ENCODE results near the gene BCR. TPM values are rescaled to one million over a fixed set of nuclear protein-coding genes. Genes with fewer than 3 reads are reported as not detected.
A peak's percentile ranks its signal among the peaks of the same experiment; 100 is the strongest.

BCR gene
- total RNA-seq, 1 donor from 2014 or later, result 12.5 TPM

- Histone ChIP-seq H3K4me3 (ENCODE audit: low read length in 3 of 3) (no peak overlapping the region), H3K4me1 (ENCODE audit: control insufficient read depth in 3 of 3, insufficient read depth in 3 of 3, low read length in 3 of 3) (peaks cover 17 to 23% (median 23%) of the 10 kb centered on the region in 3 donors), H3K36me3 (ENCODE audit: control insufficient read depth in 3 of 3, insufficient read depth in 3 of 3, low read length in 3 of 3) (peaks cover 0 to 9% (median 4%) of the 10 kb centered on the region in 3 donors), H3K27me3 (ENCODE audit: control insufficient read depth in 3 of 3, insufficient read depth in 3 of 3, low read length in 3 of 3) (peaks cover 0 to 3% (median 0%) of the 10 kb centered on the region in 3 donors), H3K27ac (ENCODE audit: low read depth, low read length) (peak overlapping the region; percentile 40), H3K9me3 (ENCODE audit: control insufficient read depth in 3 of 3, low read length in 3 of 3) (no peaks in the 10 kb centered on the region), H3K9ac (ENCODE audit: low read depth in 1 of 3, low read length in 3 of 3) (peak overlapping the region; percentile 33 to 64 (median 60))
Measured at GRCh38 chr22:23256986-23257888, 76.9 kb downstream of the BCR start.

GRCh38 chr22:23257889-23258825 lies 77.8 kb downstream of the BCR start:
- peaks cover 0 to 9% (median 4%) of the 10 kb centered on the region in 3 donors for H3K36me3 ChIP-seq (ENCODE audit: control insufficient read depth in 3 of 3, insufficient read depth in 3 of 3, low read length in 3 of 3)
- H3K9me3 ChIP-seq (ENCODE audit: control insufficient read depth in 3 of 3, low read length in 3 of 3), result no peaks in the 10 kb centered on the region
- peaks cover 0 to 3% (median 0%) of the 10 kb centered on the region in 3 donors for H3K27me3 ChIP-seq (ENCODE audit: control insufficient read depth in 3 of 3, insufficient read depth in 3 of 3, low read length in 3 of 3)
- H3K4me1 ChIP-seq (ENCODE audit: control insufficient read depth in 3 of 3, insufficient read depth in 3 of 3, low read length in 3 of 3), result peaks cover 17 to 23% (median 23%) of the 10 kb centered on the region in 3 donors
- no peak overlapping the region for H3K9ac ChIP-seq (ENCODE audit: low read depth in 1 of 3, low read length in 3 of 3)
- H3K4me3 ChIP-seq (ENCODE audit: low read length in 3 of 3), result no peak overlapping the region
- H3K27ac ChIP-seq (ENCODE audit: low read depth, low read length), result no peak overlapping the region

- no peak overlapping the region for H3K9ac ChIP-seq (ENCODE audit: low read depth in 1 of 3, low read length in 3 of 3)
- H3K27me3 ChIP-seq (ENCODE audit: control insufficient read depth in 3 of 3, insufficient read depth in 3 of 3, low read length in 3 of 3), result peaks cover 0 to 3% (median 0%) of the 10 kb centered on the region in 3 donors
- peaks cover 6 to 9% (median 9%) of the 10 kb centered on the region in 3 donors for H3K36me3 ChIP-seq (ENCODE audit: control insufficient read depth in 3 of 3, insufficient read depth in 3 of 3, low read length in 3 of 3)
- H3K4me1 ChIP-seq (ENCODE audit: control insufficient read depth in 3 of 3, insufficient read depth in 3 of 3, low read length in 3 of 3), result peaks cover 17 to 23% (median 23%) of the 10 kb centered on the region in 3 donors
- no peak overlapping the region for H3K27ac ChIP-seq (ENCODE audit: low read depth, low read length)
- no peak overlapping the region for H3K4me3 ChIP-seq (ENCODE audit: low read length in 3 of 3)
- H3K9me3 ChIP-seq (ENCODE audit: control insufficient read depth in 3 of 3, low read length in 3 of 3), result no peaks in the 10 kb centered on the region
Measured at GRCh38 chr22:23258826-23259170, 78.5 kb downstream of the BCR start.

DNA sequence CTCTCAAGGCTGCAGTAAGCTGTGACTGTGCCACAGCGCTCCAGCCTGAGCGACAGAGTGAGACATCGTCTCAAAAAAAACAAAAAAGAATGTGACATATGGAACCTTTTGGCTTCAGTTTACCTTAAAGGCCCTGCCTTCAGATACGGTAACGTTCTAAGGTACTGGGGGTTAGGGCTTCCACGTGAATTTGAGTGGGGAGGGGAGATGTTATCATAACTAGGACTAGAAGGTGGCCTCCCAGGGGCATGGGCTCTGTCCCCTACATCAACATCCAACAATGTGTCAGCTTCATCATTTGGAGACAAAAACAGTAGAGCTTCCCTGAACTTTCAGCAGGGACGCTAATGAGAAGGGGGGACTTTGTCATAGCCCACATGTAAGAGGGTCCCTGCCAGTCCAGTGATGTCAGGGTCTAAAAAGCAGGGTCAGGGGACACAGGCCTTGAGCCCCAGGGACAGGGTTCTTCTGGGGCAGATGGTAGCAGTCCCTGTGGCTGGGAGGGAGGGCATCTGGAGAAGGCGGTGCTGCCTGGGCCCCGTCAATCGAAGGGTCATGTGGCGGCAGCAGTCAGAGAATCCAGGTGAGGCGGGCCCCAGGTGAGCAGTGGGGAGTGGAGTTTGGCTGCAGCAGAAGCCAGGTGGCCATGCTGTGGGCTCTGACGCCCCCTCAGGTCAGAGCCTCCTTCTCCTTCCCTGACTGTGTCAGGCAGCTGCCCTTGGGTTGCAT lies 79.8 kb downstream of the BCR start:
- peaks cover 5 to 12% (median 6%) of the 10 kb centered on the region in 3 donors for H3K36me3 ChIP-seq (ENCODE audit: control insufficient read depth in 3 of 3, insufficient read depth in 3 of 3, low read length in 3 of 3)
- H3K27me3 ChIP-seq (ENCODE audit: control insufficient read depth in 3 of 3, insufficient read depth in 3 of 3, low read length in 3 of 3), result peaks cover 0 to 7% (median 0%) of the 10 kb centered on the region in 3 donors
- peak overlapping the region in 1 of 3 donors; percentile 25 for H3K9ac ChIP-seq (ENCODE audit: low read depth in 1 of 3, low read length in 3 of 3)
- H3K9me3 ChIP-seq (ENCODE audit: control insufficient read depth in 3 of 3, low read length in 3 of 3), result no peaks in the 10 kb centered on the region
- peaks cover 17 to 24% (median 23%) of the 10 kb centered on the region in 3 donors for H3K4me1 ChIP-seq (ENCODE audit: control insufficient read depth in 3 of 3, insufficient read depth in 3 of 3, low read length in 3 of 3)
- H3K4me3 ChIP-seq (ENCODE audit: low read length in 3 of 3), result no peak overlapping the region
- no peak overlapping the region for H3K27ac ChIP-seq (ENCODE audit: low read depth, low read length)

DNA sequence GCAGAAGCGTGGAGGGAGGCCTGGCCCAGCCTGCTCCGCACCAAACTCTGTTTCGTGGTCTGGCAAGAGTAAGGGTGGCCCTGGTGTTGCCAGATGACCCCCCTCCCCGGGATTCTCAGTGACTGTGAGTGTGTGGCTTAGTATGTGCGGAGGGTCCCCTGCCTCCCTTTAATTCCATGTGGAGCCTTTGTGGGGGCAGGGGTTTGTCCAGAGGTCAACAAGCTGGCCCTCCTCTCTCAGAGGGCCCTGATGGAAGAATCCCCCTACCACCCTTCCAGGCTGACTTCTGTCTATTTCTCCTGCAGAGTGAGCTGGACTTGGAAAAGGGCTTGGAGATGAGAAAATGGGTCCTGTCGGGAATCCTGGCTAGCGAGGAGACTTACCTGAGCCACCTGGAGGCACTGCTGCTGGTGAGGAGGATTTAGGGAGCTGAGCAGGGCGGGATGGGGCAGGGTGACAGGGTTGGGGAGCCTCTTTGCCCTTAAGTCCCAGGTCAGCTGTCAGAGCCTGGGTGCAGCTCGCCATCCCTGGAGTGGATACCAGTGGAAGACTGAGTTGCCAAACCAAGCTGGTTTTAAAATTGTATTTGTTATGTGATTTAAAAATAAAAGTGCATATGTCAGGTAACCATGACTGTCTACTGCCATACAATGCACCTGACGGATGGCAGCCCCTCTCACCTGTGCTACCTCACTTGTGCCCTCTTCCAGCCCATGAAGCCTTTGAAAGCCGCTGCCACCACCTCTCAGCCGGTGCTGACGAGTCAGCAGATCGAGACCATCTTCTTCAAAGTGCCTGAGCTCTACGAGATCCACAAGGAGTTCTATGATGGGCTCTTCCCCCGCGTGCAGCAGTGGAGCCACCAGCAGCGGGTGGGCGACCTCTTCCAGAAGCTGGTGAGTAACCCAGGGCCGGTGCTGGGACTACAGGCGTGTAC lies 80.6 kb downstream of the BCR start:
- peaks cover 17 to 26% (median 23%) of the 10 kb centered on the region in 3 donors for H3K4me1 ChIP-seq (ENCODE audit: control insufficient read depth in 3 of 3, insufficient read depth in 3 of 3, low read length in 3 of 3)
- no peak overlapping the region for H3K4me3 ChIP-seq (ENCODE audit: low read length in 3 of 3)
- no peaks in the 10 kb centered on the region for H3K9me3 ChIP-seq (ENCODE audit: control insufficient read depth in 3 of 3, low read length in 3 of 3)
- H3K27me3 ChIP-seq (ENCODE audit: control insufficient read depth in 3 of 3, insufficient read depth in 3 of 3, low read length in 3 of 3), result peaks cover 0 to 7% (median 0%) of the 10 kb centered on the region in 3 donors
- H3K27ac ChIP-seq (ENCODE audit: low read depth, low read length), result no peak overlapping the region
- H3K36me3 ChIP-seq (ENCODE audit: control insufficient read depth in 3 of 3, insufficient read depth in 3 of 3, low read length in 3 of 3), result peaks cover 5 to 12% (median 6%) of the 10 kb centered on the region in 3 donors
- peak overlapping the region in 1 of 3 donors; percentile 25 for H3K9ac ChIP-seq (ENCODE audit: low read depth in 1 of 3, low read length in 3 of 3)

- H3K27ac ChIP-seq (ENCODE audit: low read depth, low read length), result no peak overlapping the region
Measured at GRCh38 chr22:23261900-23262450, 81.7 kb downstream of the BCR start.

DNA sequence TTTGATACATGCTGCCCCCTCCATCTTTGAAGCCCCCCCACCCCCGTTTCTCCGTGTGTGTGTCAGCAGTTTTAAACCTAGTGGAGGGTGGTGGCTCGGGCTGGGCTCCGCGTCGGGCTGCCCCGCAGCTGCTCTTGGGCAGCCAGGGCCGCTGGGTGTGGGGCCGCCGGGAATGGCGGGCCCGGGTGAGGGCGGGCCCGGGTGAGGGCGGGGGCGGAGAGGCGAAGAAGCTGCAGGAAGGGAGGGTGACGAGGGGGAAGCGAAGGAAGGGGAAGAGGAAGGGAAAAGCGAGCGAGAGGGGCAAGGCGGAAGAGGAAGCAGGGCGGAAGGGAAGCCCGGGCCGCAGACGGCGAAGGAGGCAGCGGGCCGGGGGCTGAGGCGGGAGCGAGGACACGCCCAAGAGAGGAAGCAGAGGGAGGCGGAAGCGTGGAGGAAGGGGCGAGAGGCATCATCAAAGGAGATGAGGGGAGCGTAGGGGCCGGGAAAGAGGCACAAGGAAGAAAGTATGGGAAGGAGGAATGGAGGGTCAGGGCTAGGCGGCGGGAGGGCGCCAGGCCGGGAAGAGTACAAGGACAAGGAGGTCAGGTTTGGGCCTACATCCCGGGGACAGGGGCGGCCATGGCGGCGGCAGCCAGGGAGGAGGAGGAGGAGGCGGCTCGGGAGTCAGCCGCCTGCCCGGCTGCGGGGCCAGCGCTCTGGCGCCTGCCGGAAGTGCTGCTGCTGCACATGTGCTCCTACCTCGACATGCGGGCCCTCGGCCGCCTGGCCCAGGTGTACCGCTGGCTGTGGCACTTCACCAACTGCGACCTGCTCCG lies 82.4 kb downstream of the BCR start:
- H3K4me1 ChIP-seq (ENCODE audit: control insufficient read depth in 3 of 3, insufficient read depth in 3 of 3, low read length in 3 of 3), result peaks cover 2 to 9% (median 5%) of the 10 kb centered on the region in 3 donors
- no peak overlapping the region for H3K9ac ChIP-seq (ENCODE audit: low read depth in 1 of 3, low read length in 3 of 3)
- H3K27me3 ChIP-seq (ENCODE audit: control insufficient read depth in 3 of 3, insufficient read depth in 3 of 3, low read length in 3 of 3), result peaks cover 0 to 7% (median 0%) of the 10 kb centered on the region in 3 donors
- H3K36me3 ChIP-seq (ENCODE audit: control insufficient read depth in 3 of 3, insufficient read depth in 3 of 3, low read length in 3 of 3), result peaks cover 6 to 12% (median 7%) of the 10 kb centered on the region in 3 donors
- no peak overlapping the region for H3K4me3 ChIP-seq (ENCODE audit: low read length in 3 of 3)
- no peak overlapping the region for H3K27ac ChIP-seq (ENCODE audit: low read depth, low read length)
- no peaks in the 10 kb centered on the region for H3K9me3 ChIP-seq (ENCODE audit: control insufficient read depth in 3 of 3, low read length in 3 of 3)

More at GRCh38 chr22:23261900-23262450, 81.7 kb downstream of the BCR start:
- Histone ChIP-seq H3K9ac (ENCODE audit: low read depth in 1 of 3, low read length in 3 of 3) (no peak overlapping the region), H3K4me3 (ENCODE audit: low read length in 3 of 3) (no peak overlapping the region), H3K27me3 (ENCODE audit: control insufficient read depth in 3 of 3, insufficient read depth in 3 of 3, low read length in 3 of 3) (peaks cover 0 to 7% (median 0%) of the 10 kb centered on the region in 3 donors), H3K4me1 (ENCODE audit: control insufficient read depth in 3 of 3, insufficient read depth in 3 of 3, low read length in 3 of 3) (peaks cover 10 to 16% (median 13%) of the 10 kb centered on the region in 3 donors), H3K9me3 (ENCODE audit: control insufficient read depth in 3 of 3, low read length in 3 of 3) (no peaks in the 10 kb centered on the region), H3K36me3 (ENCODE audit: control insufficient read depth in 3 of 3, insufficient read depth in 3 of 3, low read length in 3 of 3) (peaks cover 5 to 12% (median 6%) of the 10 kb centered on the region in 3 donors)
